ENCODE results near the gene FBN2.

DNA sequence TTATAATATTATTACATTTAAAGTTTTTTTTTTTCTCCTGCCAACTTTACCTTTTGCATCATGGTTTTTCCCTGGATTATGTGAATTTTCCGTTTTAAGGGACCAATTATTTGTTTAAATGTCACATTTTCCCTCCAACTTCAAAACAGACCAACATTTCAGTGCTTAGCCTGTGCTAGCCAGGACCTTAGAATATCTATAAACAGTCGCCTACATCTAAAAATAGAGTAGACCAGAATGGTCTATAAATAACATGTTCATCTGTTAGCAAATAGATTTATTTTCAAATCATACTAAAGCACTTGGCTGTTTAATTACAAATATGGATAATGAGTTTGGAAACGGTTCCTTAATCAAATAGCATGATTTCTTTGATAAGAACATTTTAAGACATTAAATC lies 192.0 kb downstream of the FBN2 start:
- TF ChIP-seq, protein P1, sequence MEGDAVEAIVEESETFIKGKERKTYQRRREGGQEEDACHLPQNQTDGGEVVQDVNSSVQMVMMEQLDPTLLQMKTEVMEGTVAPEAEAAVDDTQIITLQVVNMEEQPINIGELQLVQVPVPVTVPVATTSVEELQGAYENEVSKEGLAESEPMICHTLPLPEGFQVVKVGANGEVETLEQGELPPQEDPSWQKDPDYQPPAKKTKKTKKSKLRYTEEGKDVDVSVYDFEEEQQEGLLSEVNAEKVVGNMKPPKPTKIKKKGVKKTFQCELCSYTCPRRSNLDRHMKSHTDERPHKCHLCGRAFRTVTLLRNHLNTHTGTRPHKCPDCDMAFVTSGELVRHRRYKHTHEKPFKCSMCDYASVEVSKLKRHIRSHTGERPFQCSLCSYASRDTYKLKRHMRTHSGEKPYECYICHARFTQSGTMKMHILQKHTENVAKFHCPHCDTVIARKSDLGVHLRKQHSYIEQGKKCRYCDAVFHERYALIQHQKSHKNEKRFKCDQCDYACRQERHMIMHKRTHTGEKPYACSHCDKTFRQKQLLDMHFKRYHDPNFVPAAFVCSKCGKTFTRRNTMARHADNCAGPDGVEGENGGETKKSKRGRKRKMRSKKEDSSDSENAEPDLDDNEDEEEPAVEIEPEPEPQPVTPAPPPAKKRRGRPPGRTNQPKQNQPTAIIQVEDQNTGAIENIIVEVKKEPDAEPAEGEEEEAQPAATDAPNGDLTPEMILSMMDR (IDR thresholded peaks at IDR 0.05): no peak
- no peak for TF ChIP-seq POLR2A (IDR thresholded peaks at IDR 0.05)

All from lower leg skin (tissue), 3 donors.